OCI-LY3 (cell line): ENCODE measurements around the gene UBAC2.

Source experiments
- EZH2phosphoT487 ChIP-seq: fragments of 200-600 bp; shearing (Covaris generic); IDR thresholded peaks from 2 replicates; pipeline ENCODE4 v1.6.1; 2018; ENCODE audit warnings: antibody characterized with exemption, mixed run types, low read depth
- TF ChIP-seq, protein P1 (sequence below): fragments of 200-600, 300-600 bp; sonication (generic); IDR thresholded peaks from 2 replicates; pipeline ENCODE4 v1.5.1; 2014; ENCODE audit warnings: antibody characterized with exemption, low read length, low read depth

DNA sequence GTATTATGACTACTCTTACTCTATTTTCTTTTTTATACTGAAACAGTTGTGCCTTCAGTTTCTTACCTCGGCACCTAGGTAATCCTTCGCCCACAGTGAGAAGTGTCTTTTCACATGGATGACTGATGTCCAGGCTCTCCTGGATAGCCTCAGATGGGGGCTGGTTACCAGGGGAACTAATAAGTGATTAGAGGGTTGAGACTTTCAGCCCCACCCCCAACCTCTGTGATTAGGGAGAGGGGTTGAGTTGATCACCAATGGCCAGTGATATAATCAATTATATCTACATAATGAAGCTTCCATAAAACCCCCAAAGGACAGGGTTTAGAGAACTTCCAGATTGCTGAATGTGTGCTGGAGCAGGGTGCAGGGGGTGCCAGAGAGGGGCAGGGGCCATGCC lies 149.5 kb downstream of the UBAC2 start:
- TF ChIP-seq, protein P1, sequence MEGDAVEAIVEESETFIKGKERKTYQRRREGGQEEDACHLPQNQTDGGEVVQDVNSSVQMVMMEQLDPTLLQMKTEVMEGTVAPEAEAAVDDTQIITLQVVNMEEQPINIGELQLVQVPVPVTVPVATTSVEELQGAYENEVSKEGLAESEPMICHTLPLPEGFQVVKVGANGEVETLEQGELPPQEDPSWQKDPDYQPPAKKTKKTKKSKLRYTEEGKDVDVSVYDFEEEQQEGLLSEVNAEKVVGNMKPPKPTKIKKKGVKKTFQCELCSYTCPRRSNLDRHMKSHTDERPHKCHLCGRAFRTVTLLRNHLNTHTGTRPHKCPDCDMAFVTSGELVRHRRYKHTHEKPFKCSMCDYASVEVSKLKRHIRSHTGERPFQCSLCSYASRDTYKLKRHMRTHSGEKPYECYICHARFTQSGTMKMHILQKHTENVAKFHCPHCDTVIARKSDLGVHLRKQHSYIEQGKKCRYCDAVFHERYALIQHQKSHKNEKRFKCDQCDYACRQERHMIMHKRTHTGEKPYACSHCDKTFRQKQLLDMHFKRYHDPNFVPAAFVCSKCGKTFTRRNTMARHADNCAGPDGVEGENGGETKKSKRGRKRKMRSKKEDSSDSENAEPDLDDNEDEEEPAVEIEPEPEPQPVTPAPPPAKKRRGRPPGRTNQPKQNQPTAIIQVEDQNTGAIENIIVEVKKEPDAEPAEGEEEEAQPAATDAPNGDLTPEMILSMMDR, result no peak
- TF ChIP-seq EZH2phosphoT487, result no peak
